HG03097 (cell line): ENCODE data around the gene APOE.
"Not testable (repeated sequence)": the region's sequence is repeated elsewhere in the genome, so short reads cannot be mapped to it uniquely, and the experiment has no call there.

Experiments
- ATAC-seq: cut with Tn5 transposase; IDR thresholded peaks from one replicate; pipeline ENCODE4 v1.9.1; 2021; ENCODE audit not compliant: unreplicated experiment, low FRiP score

Gene APOE

GRCh38 chr19:44883922-44884321, 21.7 kb upstream of the APOE start:
- ATAC-seq = no peak

GRCh38 chr19:44884566-44884965, 21.0 kb upstream of the APOE start:
- no peak for ATAC-seq

GRCh38 chr19:44886141-44886540, 19.5 kb upstream of the APOE start:
- ATAC-seq = no peak

- no peak for ATAC-seq
Measured at GRCh38 chr19:44887648-44888047, 17.9 kb upstream of the APOE start.

- ATAC-seq = not testable (repeated sequence)
Measured at GRCh38 chr19:44888335-44888734, 17.3 kb upstream of the APOE start.

- no peak for ATAC-seq
Measured at GRCh38 chr19:44889830-44890365, 15.7 kb upstream of the APOE start.

- peak; percentile 86 for ATAC-seq
Measured at GRCh38 chr19:44890366-44891015, 15.1 kb upstream of the APOE start.

GRCh38 chr19:44891016-44891882, 14.3 kb upstream of the APOE start, which contains the start of gene TOMM40:
TOMM40 (plus strand) TSS chr19:44891254; CDS start chr19:44891416, 162 bp downstream.
- peak; percentile 54 for ATAC-seq

- ATAC-seq = no peak
Measured at GRCh38 chr19:44892932-44893331, 12.7 kb upstream of the APOE start.

GRCh38 chr19:44893332-44894051, 12.1 kb upstream of the APOE start:
- no peak for ATAC-seq

GRCh38 chr19:44894052-44894400, 11.6 kb upstream of the APOE start:
- no peak for ATAC-seq

- ATAC-seq = no peak
Measured at GRCh38 chr19:44894946-44895345, 10.7 kb upstream of the APOE start.

GRCh38 chr19:44897835-44898234, 7.8 kb upstream of the APOE start:
- ATAC-seq = no peak

- ATAC-seq = no peak
Measured at GRCh38 chr19:44900328-44901244, 5.0 kb upstream of the APOE start.

GRCh38 chr19:44903216-44903601, 2.4 kb upstream of the APOE start:
- ATAC-seq = no peak

GRCh38 chr19:44903602-44904425, 1.8 kb upstream of the APOE start:
- no peak for ATAC-seq

GRCh38 chr19:44904426-44904994, 1.1 kb upstream of the APOE start:
- ATAC-seq = no peak

GRCh38 chr19:44907613-44908012, 2.0 kb downstream of the APOE start:
- no peak for ATAC-seq
